ENCODE measurements around the gene ZNF32. TPM values are rescaled to one million over a fixed set of nuclear protein-coding genes. Genes with fewer than 3 reads are reported as not detected.
"Not testable (repeated sequence)": the region's sequence is repeated elsewhere in the genome, so short reads cannot be mapped to it uniquely, and the experiment has no call there.

ZNF32 gene
- total RNA-seq, 1 donor from 2014 or later, result 48.8 TPM

- Mint-ChIP-seq H3K36me3 (ENCODE audit: unreplicated experiment) (peaks cover 5% of the 10 kb centered on the region), H3K4me1 (ENCODE audit: unreplicated experiment) (peaks cover 7% of the 10 kb centered on the region), H3K27ac (ENCODE audit: unreplicated experiment) (no peak overlapping the region), H3K9me3 (ENCODE audit: unreplicated experiment) (peaks cover 4% of the 10 kb centered on the region), H3K4me3 (ENCODE audit: unreplicated experiment) (peak overlapping the region; percentile 75), H3K27me3 (ENCODE audit: unreplicated experiment) (peaks cover 5% of the 10 kb centered on the region)
- TF ChIP-seq CTCF (IDR thresholded peaks at IDR 0.05), result no peak
- no peak for DNase-seq (ENCODE audit: extremely low spot score, unreplicated experiment)
Observed at GRCh38 chr10:43607199-43607573, 41.5 kb downstream of the ZNF32 start.

GRCh38 chr10:43606323-43607198 lies 42.1 kb downstream of the ZNF32 start, which contains the start of gene ZNF485:
Gene ZNF485, plus strand, starts transcription at chr10:43606438. Its CDS starts 613 bp downstream, at chr10:43607051.
- peak; percentile 88 for DNase-seq (ENCODE audit: extremely low spot score, unreplicated experiment)
- H3K27ac Mint-ChIP-seq (ENCODE audit: unreplicated experiment), result no peak within 1 kb of the TSS
- peaks cover 7% of the 10 kb centered on the region for H3K4me1 Mint-ChIP-seq (ENCODE audit: unreplicated experiment)
- H3K36me3 Mint-ChIP-seq (ENCODE audit: unreplicated experiment), result peaks cover 2% of the 10 kb centered on the region
- no peak for TF ChIP-seq CTCF (IDR thresholded peaks at IDR 0.05)
- peaks cover 5% of the 10 kb centered on the region for H3K27me3 Mint-ChIP-seq (ENCODE audit: unreplicated experiment)
- H3K9me3 Mint-ChIP-seq (ENCODE audit: unreplicated experiment), result no peaks in the 10 kb centered on the region
- H3K4me3 Mint-ChIP-seq (ENCODE audit: unreplicated experiment), result peak within 1 kb of the TSS; percentile 75

- DNase-seq (ENCODE audit: extremely low spot score, unreplicated experiment), result no peak
- H3K4me3 Mint-ChIP-seq (ENCODE audit: unreplicated experiment), result peak overlapping the region; percentile 75
- H3K4me1 Mint-ChIP-seq (ENCODE audit: unreplicated experiment), result peaks cover 7% of the 10 kb centered on the region
- H3K36me3 Mint-ChIP-seq (ENCODE audit: unreplicated experiment), result peaks cover 2% of the 10 kb centered on the region
- H3K27me3 Mint-ChIP-seq (ENCODE audit: unreplicated experiment), result peaks cover 8% of the 10 kb centered on the region
- no peak for TF ChIP-seq CTCF (IDR thresholded peaks at IDR 0.05)
- H3K9me3 Mint-ChIP-seq (ENCODE audit: unreplicated experiment), result no peaks in the 10 kb centered on the region
- H3K27ac Mint-ChIP-seq (ENCODE audit: unreplicated experiment), result no peak overlapping the region
Observed at GRCh38 chr10:43605850-43606322, 42.8 kb downstream of the ZNF32 start.

GRCh38 chr10:43601576-43601975 lies 47.1 kb downstream of the ZNF32 start:
- not testable (repeated sequence) for DNase-seq (ENCODE audit: extremely low spot score, unreplicated experiment); H3K4me3 Mint-ChIP-seq (ENCODE audit: unreplicated experiment); H3K27me3 Mint-ChIP-seq (ENCODE audit: unreplicated experiment); H3K9me3 Mint-ChIP-seq (ENCODE audit: unreplicated experiment); H3K36me3 Mint-ChIP-seq (ENCODE audit: unreplicated experiment); H3K27ac Mint-ChIP-seq (ENCODE audit: unreplicated experiment)
- H3K4me1 Mint-ChIP-seq (ENCODE audit: unreplicated experiment), result peaks cover 10% of the 10 kb centered on the region

- TF ChIP-seq CTCF (IDR thresholded peaks at IDR 0.05), result no peak
- no peaks in the 10 kb centered on the region for H3K9me3 Mint-ChIP-seq (ENCODE audit: unreplicated experiment)
- no peak for DNase-seq (ENCODE audit: extremely low spot score, unreplicated experiment)
- H3K27me3 Mint-ChIP-seq (ENCODE audit: unreplicated experiment), result peaks cover 8% of the 10 kb centered on the region
- peaks cover 21% of the 10 kb centered on the region for H3K4me1 Mint-ChIP-seq (ENCODE audit: unreplicated experiment)
- no peak overlapping the region for H3K4me3 Mint-ChIP-seq (ENCODE audit: unreplicated experiment)
- no peak overlapping the region for H3K27ac Mint-ChIP-seq (ENCODE audit: unreplicated experiment)
- H3K36me3 Mint-ChIP-seq (ENCODE audit: unreplicated experiment), result no peaks in the 10 kb centered on the region
Observed at GRCh38 chr10:43599333-43599732, 49.3 kb downstream of the ZNF32 start.

Measured in osteocyte (in vitro differentiated cells).